Measurements from ENCODE around the gene STKLD1. TPM values are rescaled to one million over a fixed set of nuclear protein-coding genes. Genes with fewer than 3 reads are reported as not detected.

STKLD1 gene
- total and polyA plus RNA-seq, 3 experiments from 2014 or later, result 0.24 to 0.91 (median 0.75) TPM

- H3K27ac ChIP-seq (ENCODE audit: low read depth, low read length), result no peak overlapping the region
These were observed 44.2 kb downstream of the STKLD1 start for GRCh38 chr9:133420392-133420827.

GRCh38 chr9:133421615-133422542 is 45.7 kb downstream of the STKLD1 start, which contains the start of gene ADAMTS13:
Gene ADAMTS13 (plus strand): TSS chr9:133422367. CDS start chr9:133422444, 77 bp downstream.
- Histone ChIP-seq H3K27me3 (ENCODE audit: insufficient read depth, low read length, poor library complexity, severe bottlenecking) (peaks cover 5% of the 10 kb centered on the region), H3K4me3 (ENCODE audit: low read length) (no peak within 1 kb of the TSS), H3K36me3 (ENCODE audit: insufficient read depth, low read length) (no peaks in the 10 kb centered on the region), H3K27ac (ENCODE audit: low read depth, low read length) (no peak within 1 kb of the TSS), H3K4me1 (ENCODE audit: insufficient read depth, low read length) (peaks cover 4% of the 10 kb centered on the region), H3K9me3 (ENCODE audit: low read length) (no peaks in the 10 kb centered on the region)
- peaks cover 10 to 15% of the 10 kb centered on the region in 2 donors for H3K27me3 Mint-ChIP-seq
- H3K36me3 Mint-ChIP-seq, result peaks cover 0 to 5% (median 0%) of the 10 kb centered on the region in 3 donors
- ChIA-PET CTCF (no interaction called here), POLR2A (no interaction called here)
- DNase-seq, result peak in 2 of 5 donors; percentile 23 to 62
- no peaks in the 10 kb centered on the region for H3K9me3 Mint-ChIP-seq
- H3K27ac Mint-ChIP-seq, result peak within 1 kb of the TSS; percentile 27 to 93 (median 78)
- peak within 1 kb of the TSS in 3 of 7 donors; percentile 2 to 78 (median 63) for H3K4me3 Mint-ChIP-seq
- H3K4me1 Mint-ChIP-seq, result peaks cover 20 to 39% (median 35%) of the 10 kb centered on the region in 3 donors

More at GRCh38 chr9:133420392-133420827, 44.2 kb downstream of the STKLD1 start:
- no peaks in the 10 kb centered on the region for H3K9me3 Mint-ChIP-seq
- no peaks in the 10 kb centered on the region for H3K27me3 ChIP-seq (ENCODE audit: insufficient read depth, low read length, poor library complexity, severe bottlenecking)
- peaks cover 33 to 54% (median 50%) of the 10 kb centered on the region in 3 donors for H3K4me1 Mint-ChIP-seq
- H3K36me3 ChIP-seq (ENCODE audit: insufficient read depth, low read length), result no peaks in the 10 kb centered on the region
- peak overlapping the region in 4 of 7 donors; percentile 17 to 73 (median 42) for H3K4me3 Mint-ChIP-seq
- peak in 1 of 5 donors; percentile 11 for DNase-seq
- peaks cover 3 to 6% of the 10 kb centered on the region in 2 donors for H3K27me3 Mint-ChIP-seq
- H3K36me3 Mint-ChIP-seq, result peaks cover 0 to 15% (median 0%) of the 10 kb centered on the region in 3 donors
- H3K4me3 ChIP-seq (ENCODE audit: low read length), result no peak overlapping the region
- H3K27ac Mint-ChIP-seq, result peak overlapping the region; percentile 61 to 93 (median 68)
- ChIA-PET CTCF (no interaction called here), POLR2A (no interaction called here)
- peaks cover 19% of the 10 kb centered on the region for H3K4me1 ChIP-seq (ENCODE audit: insufficient read depth, low read length)
- H3K9me3 ChIP-seq (ENCODE audit: low read length), result no peaks in the 10 kb centered on the region

GRCh38 chr9:133423216-133423615 is 47.0 kb downstream of the STKLD1 start:
- Mint-ChIP-seq H3K9me3 (no peaks in the 10 kb centered on the region), H3K4me1 (peaks cover 18 to 33% (median 31%) of the 10 kb centered on the region in 3 donors), H3K4me3 (no peak overlapping the region), H3K36me3 (no peaks in the 10 kb centered on the region), H3K27ac (peak overlapping the region in 3 of 8 donors; percentile 45 to 66 (median 47)), H3K27me3 (peaks cover 17 to 28% of the 10 kb centered on the region in 2 donors)
- Histone ChIP-seq H3K27ac (ENCODE audit: low read depth, low read length) (no peak overlapping the region), H3K4me1 (ENCODE audit: insufficient read depth, low read length) (no peaks in the 10 kb centered on the region), H3K4me3 (ENCODE audit: low read length) (no peak overlapping the region), H3K27me3 (ENCODE audit: insufficient read depth, low read length, poor library complexity, severe bottlenecking) (peaks cover 15% of the 10 kb centered on the region), H3K9me3 (ENCODE audit: low read length) (no peaks in the 10 kb centered on the region), H3K36me3 (ENCODE audit: insufficient read depth, low read length) (no peaks in the 10 kb centered on the region)
- ChIA-PET CTCF (no interaction called here), POLR2A (no interaction called here)
- DNase-seq, result no peak

- peaks cover 16 to 28% of the 10 kb centered on the region in 2 donors for H3K27me3 Mint-ChIP-seq
- DNase-seq, result no peak
- H3K36me3 Mint-ChIP-seq, result no peaks in the 10 kb centered on the region
- no peak overlapping the region for H3K27ac Mint-ChIP-seq
- Histone ChIP-seq H3K27me3 (ENCODE audit: insufficient read depth, low read length, poor library complexity, severe bottlenecking) (peaks cover 15% of the 10 kb centered on the region), H3K4me1 (ENCODE audit: insufficient read depth, low read length) (no peaks in the 10 kb centered on the region), H3K9me3 (ENCODE audit: low read length) (no peaks in the 10 kb centered on the region), H3K4me3 (ENCODE audit: low read length) (no peak overlapping the region), H3K27ac (ENCODE audit: low read depth, low read length) (no peak overlapping the region), H3K36me3 (ENCODE audit: insufficient read depth, low read length) (no peaks in the 10 kb centered on the region)
- peaks cover 10 to 25% (median 23%) of the 10 kb centered on the region in 3 donors for H3K4me1 Mint-ChIP-seq
- H3K4me3 Mint-ChIP-seq, result no peak overlapping the region
- CTCF ChIA-PET, result no interaction called here
- H3K9me3 Mint-ChIP-seq, result no peaks in the 10 kb centered on the region
- POLR2A ChIA-PET, result no interaction called here
These were observed 48.0 kb downstream of the STKLD1 start for GRCh38 chr9:133424187-133424586.

GRCh38 chr9:133425049-133425632 is 49.0 kb downstream of the STKLD1 start:
- no peak overlapping the region for H3K27ac Mint-ChIP-seq
- Histone ChIP-seq H3K36me3 (ENCODE audit: insufficient read depth, low read length) (no peaks in the 10 kb centered on the region), H3K4me1 (ENCODE audit: insufficient read depth, low read length) (no peaks in the 10 kb centered on the region), H3K27ac (ENCODE audit: low read depth, low read length) (no peak overlapping the region), H3K9me3 (ENCODE audit: low read length) (no peaks in the 10 kb centered on the region), H3K4me3 (ENCODE audit: low read length) (no peak overlapping the region), H3K27me3 (ENCODE audit: insufficient read depth, low read length, poor library complexity, severe bottlenecking) (peaks cover 15% of the 10 kb centered on the region)
- POLR2A ChIA-PET, result no interaction called here
- H3K27me3 Mint-ChIP-seq, result peaks cover 17 to 30% of the 10 kb centered on the region in 2 donors
- H3K9me3 Mint-ChIP-seq, result no peaks in the 10 kb centered on the region
- CTCF ChIA-PET, result no interaction called here
- no peak for DNase-seq
- H3K4me3 Mint-ChIP-seq, result peak overlapping the region in 1 of 7 donors; percentile 8
- no peaks in the 10 kb centered on the region for H3K36me3 Mint-ChIP-seq
- H3K4me1 Mint-ChIP-seq, result peaks cover 11 to 27% (median 20%) of the 10 kb centered on the region in 3 donors

GRCh38 chr9:133426011-133426410 is 49.8 kb downstream of the STKLD1 start:
- Histone ChIP-seq H3K4me1 (ENCODE audit: insufficient read depth, low read length) (no peaks in the 10 kb centered on the region), H3K27ac (ENCODE audit: low read depth, low read length) (no peak overlapping the region), H3K4me3 (ENCODE audit: low read length) (no peak overlapping the region), H3K9me3 (ENCODE audit: low read length) (no peaks in the 10 kb centered on the region), H3K36me3 (ENCODE audit: insufficient read depth, low read length) (no peaks in the 10 kb centered on the region), H3K27me3 (ENCODE audit: insufficient read depth, low read length, poor library complexity, severe bottlenecking) (peaks cover 15% of the 10 kb centered on the region)
- no peak for DNase-seq
- POLR2A ChIA-PET, result no interaction called here
- Mint-ChIP-seq H3K36me3 (no peaks in the 10 kb centered on the region), H3K27ac (no peak overlapping the region), H3K9me3 (no peaks in the 10 kb centered on the region), H3K4me3 (no peak overlapping the region), H3K4me1 (peaks cover 11 to 22% (median 13%) of the 10 kb centered on the region in 3 donors), H3K27me3 (peaks cover 20 to 33% of the 10 kb centered on the region in 2 donors)
- CTCF ChIA-PET, result no interaction called here

- Histone ChIP-seq H3K4me3 (ENCODE audit: low read length) (no peak overlapping the region), H3K27ac (ENCODE audit: low read depth, low read length) (no peak overlapping the region), H3K9me3 (ENCODE audit: low read length) (no peaks in the 10 kb centered on the region), H3K27me3 (ENCODE audit: insufficient read depth, low read length, poor library complexity, severe bottlenecking) (peaks cover 15% of the 10 kb centered on the region), H3K36me3 (ENCODE audit: insufficient read depth, low read length) (no peaks in the 10 kb centered on the region), H3K4me1 (ENCODE audit: insufficient read depth, low read length) (no peaks in the 10 kb centered on the region)
- DNase-seq, result no peak
- CTCF ChIA-PET, result no interaction called here
- H3K27me3 Mint-ChIP-seq, result peaks cover 20 to 36% of the 10 kb centered on the region in 2 donors
- no peaks in the 10 kb centered on the region for H3K9me3 Mint-ChIP-seq
- peaks cover 4 to 13% (median 5%) of the 10 kb centered on the region in 3 donors for H3K4me1 Mint-ChIP-seq
- H3K36me3 Mint-ChIP-seq, result no peaks in the 10 kb centered on the region
- H3K27ac Mint-ChIP-seq, result peak overlapping the region in 1 of 8 donors; percentile 17
- POLR2A ChIA-PET, result no interaction called here
- peak overlapping the region in 6 of 7 donors; percentile 8 to 69 (median 61) for H3K4me3 Mint-ChIP-seq
These were observed 51.6 kb downstream of the STKLD1 start for GRCh38 chr9:133427658-133428348.

Measured in CD8-positive, alpha-beta memory T cell (primary cell).